Chondrocyte (in vitro differentiated cells): ENCODE data around the gene C1R. TPM values are rescaled to one million over a fixed set of nuclear protein-coding genes. Genes with fewer than 3 reads are reported as not detected.
A peak's percentile ranks its signal among the peaks of the same experiment; 100 is the strongest.

Experiments used
- DNase-seq: peaks from one replicate; pipeline ENCODE4 v3.0.0; 2021; ENCODE audit warnings: mixed read lengths, low spot score
- H3K27ac Mint-ChIP-seq: one replicate; pipeline ENCODE4 v1.8.0; 2021; ENCODE audit warnings: mild to moderate bottlenecking, moderate library complexity, mixed read lengths; ENCODE audit not compliant: unreplicated experiment
- H3K27me3 Mint-ChIP-seq: 2 replicates; pipeline ENCODE4 v1.8.0; 2021; ENCODE audit warnings: low read depth, mixed read lengths
- H3K36me3 Mint-ChIP-seq: 2 replicates; pipeline ENCODE4 v1.8.0; 2021; ENCODE audit warnings: low read depth, mixed read lengths
- H3K4me1 Mint-ChIP-seq: 2 replicates; pipeline ENCODE4 v1.8.0; 2021; ENCODE audit warnings: low read depth, mild to moderate bottlenecking, mixed read lengths
- H3K4me3 Mint-ChIP-seq: one replicate; pipeline ENCODE4 v1.8.0; 2021; ENCODE audit warnings: mild to moderate bottlenecking, moderate library complexity, mixed read lengths; ENCODE audit not compliant: unreplicated experiment
- H3K9me3 Mint-ChIP-seq: 2 replicates; pipeline ENCODE4 v1.8.0; 2021; ENCODE audit warnings: low read depth, mixed read lengths
- total RNA-seq: library from RNA; stranded (reverse); gene quantifications from 3 replicates; pipeline ENCODE4 v1.2.1, GENCODE V29; 2021
- TF ChIP-seq, protein P1 (sequence below): fragments of 200-600 bp; sonication (generic); IDR thresholded peaks from 2 replicates; pipeline ENCODE4 v1.5.0; 2021; ENCODE audit warnings: antibody characterized with exemption, mild to moderate bottlenecking, moderate library complexity

Gene C1R
- total RNA-seq, 1 donor from 2014 or later = 21.9 TPM

DNA sequence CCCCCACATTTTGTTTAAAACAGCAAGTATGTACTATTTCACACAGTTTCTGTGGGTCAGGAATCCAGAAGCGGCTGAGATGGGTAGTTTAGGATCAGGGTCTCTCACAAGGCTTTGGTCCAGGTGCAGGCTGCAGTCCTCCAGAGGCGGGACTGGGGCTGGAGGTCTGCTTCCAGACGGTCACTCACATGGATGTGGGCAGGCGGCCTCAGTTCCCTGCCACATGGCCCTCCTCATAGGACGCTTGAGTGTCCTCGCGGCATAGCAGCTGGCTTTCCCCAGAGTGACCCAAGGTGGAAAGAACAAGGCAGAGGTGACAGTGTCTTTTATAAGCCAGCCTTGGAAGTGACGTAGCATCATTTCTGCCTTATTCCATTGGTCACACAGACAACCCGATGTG, 24.7 kb upstream of the C1R start:
- Mint-ChIP-seq H3K9me3 (no peaks in the 10 kb centered on the region), H3K36me3 (peaks cover 3% of the 10 kb centered on the region)
- DNase-seq = peak; percentile 65

DNA sequence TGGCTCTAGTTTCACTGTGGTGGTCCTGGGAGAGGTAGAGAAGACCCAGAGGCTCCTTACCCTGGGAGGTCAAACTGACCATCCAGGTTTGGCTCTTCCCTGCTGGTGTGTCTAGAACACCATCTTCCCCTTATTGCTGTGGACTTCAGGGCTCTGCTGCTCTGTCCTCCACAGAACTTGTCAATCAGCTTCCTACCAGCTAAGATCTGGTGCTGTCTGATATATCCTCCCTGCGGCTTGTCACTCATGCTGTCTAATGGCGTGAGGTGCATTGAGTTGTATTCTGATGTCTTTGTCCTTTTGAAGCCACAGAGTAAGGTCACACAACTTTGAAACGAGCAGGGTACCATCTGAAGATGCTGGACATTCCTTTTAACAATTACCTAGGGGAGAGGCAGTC, 24.0 kb upstream of the C1R start:
- DNase-seq = no peak
- Mint-ChIP-seq H3K4me1 (no peaks in the 10 kb centered on the region), H3K27ac (no peak overlapping the region), H3K27me3 (peaks cover 6% of the 10 kb centered on the region), H3K4me3 (no peak overlapping the region), H3K9me3 (no peaks in the 10 kb centered on the region), H3K36me3 (peaks cover 2% of the 10 kb centered on the region)
- TF ChIP-seq, protein P1, sequence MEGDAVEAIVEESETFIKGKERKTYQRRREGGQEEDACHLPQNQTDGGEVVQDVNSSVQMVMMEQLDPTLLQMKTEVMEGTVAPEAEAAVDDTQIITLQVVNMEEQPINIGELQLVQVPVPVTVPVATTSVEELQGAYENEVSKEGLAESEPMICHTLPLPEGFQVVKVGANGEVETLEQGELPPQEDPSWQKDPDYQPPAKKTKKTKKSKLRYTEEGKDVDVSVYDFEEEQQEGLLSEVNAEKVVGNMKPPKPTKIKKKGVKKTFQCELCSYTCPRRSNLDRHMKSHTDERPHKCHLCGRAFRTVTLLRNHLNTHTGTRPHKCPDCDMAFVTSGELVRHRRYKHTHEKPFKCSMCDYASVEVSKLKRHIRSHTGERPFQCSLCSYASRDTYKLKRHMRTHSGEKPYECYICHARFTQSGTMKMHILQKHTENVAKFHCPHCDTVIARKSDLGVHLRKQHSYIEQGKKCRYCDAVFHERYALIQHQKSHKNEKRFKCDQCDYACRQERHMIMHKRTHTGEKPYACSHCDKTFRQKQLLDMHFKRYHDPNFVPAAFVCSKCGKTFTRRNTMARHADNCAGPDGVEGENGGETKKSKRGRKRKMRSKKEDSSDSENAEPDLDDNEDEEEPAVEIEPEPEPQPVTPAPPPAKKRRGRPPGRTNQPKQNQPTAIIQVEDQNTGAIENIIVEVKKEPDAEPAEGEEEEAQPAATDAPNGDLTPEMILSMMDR = no peak

More for the DNA sequence above, 24.7 kb upstream of the C1R start:
- Mint-ChIP-seq H3K4me3 (no peak overlapping the region), H3K4me1 (no peaks in the 10 kb centered on the region), H3K27ac (no peak overlapping the region), H3K27me3 (peaks cover 6% of the 10 kb centered on the region)
- TF ChIP-seq, protein P1 = no peak

DNA sequence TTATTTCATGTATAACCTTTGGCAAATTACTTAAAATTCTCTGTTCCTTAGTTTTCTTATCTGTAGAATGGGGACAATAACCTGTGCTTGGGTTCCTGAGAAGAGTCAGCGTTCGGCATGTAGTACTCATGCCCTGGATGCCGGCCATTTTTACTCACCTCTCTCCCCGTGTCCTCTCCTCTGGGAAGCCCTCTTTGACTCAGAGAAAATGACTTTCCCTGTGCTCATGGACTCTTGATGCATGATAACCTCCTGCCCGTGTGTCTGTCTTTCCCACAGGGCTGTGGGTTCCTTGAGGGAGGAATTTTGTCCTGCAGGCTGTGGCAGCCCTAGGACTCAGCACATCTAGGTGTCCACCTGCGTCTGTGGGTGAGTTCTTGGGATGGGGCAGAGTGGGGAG, 22.6 kb upstream of the C1R start:
- no peak overlapping the region for H3K27ac Mint-ChIP-seq
- H3K4me3 Mint-ChIP-seq = no peak overlapping the region
- DNase-seq = no peak
- TF ChIP-seq, protein P1 = no peak
- H3K36me3 Mint-ChIP-seq = peaks cover 2% of the 10 kb centered on the region
- peaks cover 6% of the 10 kb centered on the region for H3K27me3 Mint-ChIP-seq
- H3K9me3 Mint-ChIP-seq = no peaks in the 10 kb centered on the region
- H3K4me1 Mint-ChIP-seq = no peaks in the 10 kb centered on the region

GRCh38 chr12:7114008-7114407, 21.8 kb upstream of the C1R start:
- peaks cover 6% of the 10 kb centered on the region for H3K27me3 Mint-ChIP-seq
- DNase-seq = peak; percentile 38
- H3K27ac Mint-ChIP-seq = no peak overlapping the region
- H3K4me3 Mint-ChIP-seq = no peak overlapping the region
- peaks cover 2% of the 10 kb centered on the region for H3K36me3 Mint-ChIP-seq
- peaks cover 6% of the 10 kb centered on the region for H3K4me1 Mint-ChIP-seq
- TF ChIP-seq, protein P1 = no peak
- no peaks in the 10 kb centered on the region for H3K9me3 Mint-ChIP-seq

DNA sequence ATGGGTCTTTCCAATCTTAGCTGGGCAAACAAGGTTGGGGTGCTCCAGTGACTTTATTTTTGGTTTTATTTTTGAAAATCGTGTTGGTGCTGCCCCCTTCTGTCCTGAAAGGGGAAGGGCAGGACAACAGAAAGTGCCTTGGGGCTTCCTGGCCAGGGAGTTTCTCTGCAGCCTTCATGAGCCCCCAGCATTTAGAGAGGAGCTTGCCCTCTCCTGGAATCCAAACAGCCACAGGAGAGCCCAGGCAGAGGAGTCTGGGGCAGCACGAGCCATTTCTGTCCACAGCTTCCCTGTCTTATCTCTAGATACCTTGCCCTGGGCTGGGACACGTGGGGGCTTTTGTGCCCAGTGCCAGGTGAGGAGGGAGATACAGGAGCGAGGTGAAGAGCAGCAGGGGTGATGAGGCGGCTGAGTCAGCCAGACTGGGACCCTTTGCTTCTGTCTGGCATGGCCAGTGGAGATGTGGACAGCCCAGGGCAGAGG, 21.2 kb upstream of the C1R start:
- Mint-ChIP-seq H3K36me3 (peaks cover 2% of the 10 kb centered on the region), H3K27me3 (peaks cover 6% of the 10 kb centered on the region), H3K9me3 (no peaks in the 10 kb centered on the region), H3K27ac (no peak overlapping the region), H3K4me1 (peaks cover 10% of the 10 kb centered on the region), H3K4me3 (no peak overlapping the region)
- TF ChIP-seq, protein P1 = peak; percentile 94
- DNase-seq = peak; percentile 57
